SK-N-MC (cell line): ENCODE data around the gene PRIM1.
"Not testable (repeated sequence)": the region's sequence is repeated elsewhere in the genome, so short reads cannot be mapped to it uniquely, and the experiment has no call there.

ENCODE experiments used
- EZH2 ChIP-seq: fragments of 200-600 bp; sonication (generic); IDR thresholded peaks from one replicate; pipeline ENCODE4 v1.6.1; 2017; ENCODE audit warnings: antibody characterized with exemption
- POLR2AphosphoS5 ChIP-seq: IDR thresholded peaks from 2 replicates; pipeline ENCODE4 v1.6.1; 2012; ENCODE audit warnings: mild to moderate bottlenecking, low read depth, low read length, borderline replicate concordance

GRCh38 chr12:56789429-56789828 is 37.3 kb upstream of the PRIM1 start:
- not testable (repeated sequence) for TF ChIP-seq POLR2AphosphoS5, EZH2
